Activated T-cell treated with anti-CD3 and anti-CD28 coated beads, Interleukin-2, amount 50 U/mL, for 72 hours (primary cell): ENCODE results near the gene MED13. TPM values are rescaled to one million over a fixed set of nuclear protein-coding genes. Genes with fewer than 3 reads are reported as not detected.
"Not testable (repeated sequence)": the region's sequence is repeated elsewhere in the genome, so short reads cannot be mapped to it uniquely, and the experiment has no call there.

Source experiments
- ATAC-seq, 2 donors: fragments of 150-1000 bp; cut with Tn5 transposase; replicated peaks in 1 of 2; 2 replicates each; pipeline ENCODE4 v1.10.0; 2021; ENCODE audit warnings: moderate library complexity in 2 of 2, mild to moderate bottlenecking in 1 of 2
- DNase-seq, 2 donors: peaks; one replicate each; pipeline ENCODE4 v3.0.0; 2021 to 2022; ENCODE audit warnings: mixed read lengths in 1 of 2
- H3K27ac Mint-ChIP-seq: one replicate; pipeline ENCODE4 v1.8.0; 2022; ENCODE audit warnings: mild to moderate bottlenecking, moderate library complexity, mixed read lengths
- H3K27me3 Mint-ChIP-seq: one replicate; pipeline ENCODE4 v1.8.0; 2022; ENCODE audit warnings: low read depth, mixed read lengths
- H3K36me3 Mint-ChIP-seq, 2 donors: one replicate each; pipeline ENCODE4 v1.8.0; 2022; ENCODE audit warnings: mixed read lengths in 2 of 2, mild to moderate bottlenecking in 1 of 2; ENCODE audit not compliant: insufficient read depth in 2 of 2
- H3K4me1 Mint-ChIP-seq: one replicate; pipeline ENCODE4 v1.8.0; 2022; ENCODE audit warnings: low read depth, mixed read lengths
- H3K4me3 Mint-ChIP-seq, 2 donors: one replicate each; pipeline ENCODE4 v1.8.0; 2022; ENCODE audit warnings: mild to moderate bottlenecking in 2 of 2, mixed read lengths in 2 of 2, moderate library complexity in 2 of 2
- H3K9me3 Mint-ChIP-seq, 2 donors: one replicate each; pipeline ENCODE4 v1.8.0; 2022; ENCODE audit warnings: mixed read lengths in 2 of 2
- total RNA-seq, 2 donors: library from RNA; stranded (reverse); gene quantifications; one replicate each; pipeline ENCODE4 v1.2.3, GENCODE V29; 2022

The MED13 gene
- total RNA-seq, 2 donors from 2014 or later, result 59.9 to 61.6 TPM

GRCh38 chr17:62084585-62084984 is 19.5 kb upstream of the MED13 start:
- H3K27ac Mint-ChIP-seq, result no peak overlapping the region
- H3K9me3 Mint-ChIP-seq, result no peaks in the 10 kb centered on the region
- peak overlapping the region; percentile 13 to 55 for H3K4me3 Mint-ChIP-seq
- DNase-seq (no peak), ATAC-seq (no peak)
- H3K27me3 Mint-ChIP-seq, result no peaks in the 10 kb centered on the region
- no peaks in the 10 kb centered on the region for H3K36me3 Mint-ChIP-seq
- H3K4me1 Mint-ChIP-seq, result peaks cover 14% of the 10 kb centered on the region

- no peaks in the 10 kb centered on the region for H3K36me3 Mint-ChIP-seq
- DNase-seq, result no peak
- no peak overlapping the region for H3K4me3 Mint-ChIP-seq
- no peak overlapping the region for H3K27ac Mint-ChIP-seq
- no peaks in the 10 kb centered on the region for H3K9me3 Mint-ChIP-seq
- no peak for ATAC-seq
- H3K4me1 Mint-ChIP-seq, result peaks cover 14% of the 10 kb centered on the region
- peaks cover under 1% of the 10 kb centered on the region for H3K27me3 Mint-ChIP-seq
Measured at GRCh38 chr17:62083651-62084050, 18.6 kb upstream of the MED13 start.

GRCh38 chr17:62080647-62081046 is 15.6 kb upstream of the MED13 start:
- no peak overlapping the region for H3K4me3 Mint-ChIP-seq
- no peak for ATAC-seq
- DNase-seq, result no peak
- H3K4me1 Mint-ChIP-seq, result peaks cover 9% of the 10 kb centered on the region
- H3K27me3 Mint-ChIP-seq, result peaks cover 23% of the 10 kb centered on the region
- H3K36me3 Mint-ChIP-seq, result no peaks in the 10 kb centered on the region
- no peak overlapping the region for H3K27ac Mint-ChIP-seq
- no peaks in the 10 kb centered on the region for H3K9me3 Mint-ChIP-seq

- Mint-ChIP-seq H3K27me3 (peaks cover 23% of the 10 kb centered on the region), H3K9me3 (no peaks in the 10 kb centered on the region), H3K36me3 (no peaks in the 10 kb centered on the region), H3K4me3 (no peak overlapping the region), H3K27ac (no peak overlapping the region), H3K4me1 (peaks cover 8% of the 10 kb centered on the region)
- ATAC-seq, result no peak
- DNase-seq, result no peak
Measured at GRCh38 chr17:62078009-62078408, 12.9 kb upstream of the MED13 start.

GRCh38 chr17:62076864-62077788 is 12.0 kb upstream of the MED13 start:
- no peak overlapping the region for H3K4me3 Mint-ChIP-seq
- ATAC-seq (no peak), DNase-seq (no peak)

GRCh38 chr17:62075308-62075815 is 10.3 kb upstream of the MED13 start:
- Mint-ChIP-seq H3K9me3 (no peaks in the 10 kb centered on the region), H3K4me3 (no peak overlapping the region), H3K27me3 (peaks cover 23% of the 10 kb centered on the region), H3K36me3 (no peaks in the 10 kb centered on the region), H3K27ac (no peak overlapping the region), H3K4me1 (peaks cover 8% of the 10 kb centered on the region)
- peak; percentile 24 to 34 for DNase-seq
- peak; percentile 91 to 96 for ATAC-seq

More at GRCh38 chr17:62076864-62077788, 12.0 kb upstream of the MED13 start:
- Mint-ChIP-seq H3K27me3 (peaks cover 23% of the 10 kb centered on the region), H3K9me3 (no peaks in the 10 kb centered on the region), H3K27ac (no peak overlapping the region), H3K4me1 (peaks cover 8% of the 10 kb centered on the region), H3K36me3 (no peaks in the 10 kb centered on the region)

GRCh38 chr17:62073993-62074392 is 8.9 kb upstream of the MED13 start:
- H3K4me3 Mint-ChIP-seq, result no peak overlapping the region
- ATAC-seq (no peak), DNase-seq (no peak)
- H3K4me1 Mint-ChIP-seq, result peaks cover 8% of the 10 kb centered on the region
- no peaks in the 10 kb centered on the region for H3K9me3 Mint-ChIP-seq
- peaks cover 23% of the 10 kb centered on the region for H3K27me3 Mint-ChIP-seq
- H3K27ac Mint-ChIP-seq, result no peak overlapping the region
- no peaks in the 10 kb centered on the region for H3K36me3 Mint-ChIP-seq

GRCh38 chr17:62072855-62073254 is 7.8 kb upstream of the MED13 start:
- H3K27ac Mint-ChIP-seq, H3K36me3 Mint-ChIP-seq, H3K9me3 Mint-ChIP-seq, DNase-seq, ATAC-seq, H3K4me3 Mint-ChIP-seq: not testable (repeated sequence)
- H3K4me1 Mint-ChIP-seq, result peaks cover 12% of the 10 kb centered on the region
- peaks cover 15% of the 10 kb centered on the region for H3K27me3 Mint-ChIP-seq

GRCh38 chr17:62070900-62071299 is 5.8 kb upstream of the MED13 start:
- H3K4me1 Mint-ChIP-seq, result peaks cover 20% of the 10 kb centered on the region
- no peak for DNase-seq
- no peaks in the 10 kb centered on the region for H3K27me3 Mint-ChIP-seq
- H3K27ac Mint-ChIP-seq, result no peak overlapping the region
- ATAC-seq, result no peak
- H3K9me3 Mint-ChIP-seq, result no peaks in the 10 kb centered on the region
- H3K36me3 Mint-ChIP-seq, result no peaks in the 10 kb centered on the region
- no peak overlapping the region for H3K4me3 Mint-ChIP-seq

- peaks cover 28% of the 10 kb centered on the region for H3K4me1 Mint-ChIP-seq
- H3K36me3 Mint-ChIP-seq, result peaks cover 11 to 19% of the 10 kb centered on the region in 2 donors
- H3K9me3 Mint-ChIP-seq, result no peaks in the 10 kb centered on the region
- ATAC-seq (no peak), DNase-seq (no peak)
- H3K27me3 Mint-ChIP-seq, result no peaks in the 10 kb centered on the region
- H3K27ac Mint-ChIP-seq, result no peak overlapping the region
- no peak overlapping the region for H3K4me3 Mint-ChIP-seq
Measured at GRCh38 chr17:62067165-62068145, 2.4 kb upstream of the MED13 start.

GRCh38 chr17:62065611-62066468 is 762 bp upstream of the MED13 start:
- Mint-ChIP-seq H3K4me3 (peak overlapping the region; percentile 95 to 97), H3K36me3 (peaks cover 11 to 26% of the 10 kb centered on the region in 2 donors), H3K4me1 (peaks cover 40% of the 10 kb centered on the region), H3K9me3 (no peaks in the 10 kb centered on the region), H3K27me3 (no peaks in the 10 kb centered on the region), H3K27ac (peak overlapping the region; percentile 99)
- DNase-seq, result peak; percentile 98 to 99
- ATAC-seq, result peak; percentile 91 to 95
